ENCODE measurements around the gene EXOC1.

GRCh38 chr4:55928846-55929245 is 75.4 kb downstream of the EXOC1 start:
- TF ChIP-seq KDM1A (IDR thresholded peaks at IDR 0.05; ENCODE audit: borderline replicate concordance) (no peak), MAX (IDR thresholded peaks at IDR 0.05; ENCODE audit: low read depth, low read length) (no peak), JUND (IDR thresholded peaks at IDR 0.05; ENCODE audit: low read depth, low read length) (no peak), CREB1 (IDR thresholded peaks at IDR 0.05; ENCODE audit: low read depth) (no peak), CTCF (IDR thresholded peaks at IDR 0.05 in 2 of 3, conservative IDR thresholded peaks at IDR 0.05 in 1 of 3; ENCODE audit: control insufficient read depth in 2 of 3, extremely low read depth in 1 of 3, insufficient read depth in 1 of 3, low read depth in 3 of 3, low read length in 3 of 3) (no peak)

Measured in GM12878 (cell line).